Left renal pelvis (tissue), 4 donors: Measurements from ENCODE around the gene PRR4. TPM values are rescaled to one million over a fixed set of nuclear protein-coding genes. Genes with fewer than 3 reads are reported as not detected.

Experiments used
- DNase-seq, 4 donors: peaks; one replicate each; pipeline ENCODE4 v3.0.0-alpha.2; 2013; ENCODE audit warnings: low read depth in 4 of 4, low spot score in 3 of 4
- polyA plus RNA-seq, 4 donors: library from polyadenylated mRNA; unstranded; fragments of 120-200 nt; gene quantifications; one replicate each; pipeline ENCODE4 v1.2.1, GENCODE V29; 2013; ENCODE audit not compliant: insufficient read length in 4 of 4

PRR4 gene
- 1 to 10 TPM; 6.5 to 9.1 (median 7.6) TPM for polyA plus RNA-seq

GRCh38 chr12:10849425-10849878, at the start of gene PRR4:
Gene PRR4 (minus strand): TSS chr12:10849475. CDS start chr12:10849437, 38 bp downstream.
- no peak for DNase-seq

GRCh38 chr12:10896854-10897253, 47.6 kb upstream of the PRR4 start:
- DNase-seq = no peak

- no peak for DNase-seq
These were observed 42.7 kb upstream of the PRR4 start for GRCh38 chr12:10891937-10892336.

- no peak for DNase-seq
These were observed 40.0 kb upstream of the PRR4 start for GRCh38 chr12:10889226-10889625.

GRCh38 chr12:10884086-10884725, 34.9 kb upstream of the PRR4 start, which contains the start of gene PRH1:
Gene PRH1 (minus strand): TSS chr12:10884255. CDS start chr12:10884217, 38 bp downstream.
- DNase-seq = no peak

GRCh38 chr12:10873378-10873777, 24.1 kb upstream of the PRR4 start:
- DNase-seq = no peak

GRCh38 chr12:10867381-10867780, 18.1 kb upstream of the PRR4 start:
- DNase-seq = no peak

GRCh38 chr12:10863512-10864218, 14.4 kb upstream of the PRR4 start:
- no peak for DNase-seq

GRCh38 chr12:10861366-10861765, 12.1 kb upstream of the PRR4 start:
- no peak for DNase-seq

- no peak for DNase-seq
These were observed 6.5 kb upstream of the PRR4 start for GRCh38 chr12:10855807-10856206.

- no peak for DNase-seq
These were observed 4.5 kb upstream of the PRR4 start for GRCh38 chr12:10853776-10854175.

GRCh38 chr12:10851243-10851858, 2.1 kb upstream of the PRR4 start:
- DNase-seq = no peak

GRCh38 chr12:10847744-10848143, 1.5 kb downstream of the PRR4 start:
- no peak for DNase-seq

- no peak for DNase-seq
These were observed 6.4 kb downstream of the PRR4 start for GRCh38 chr12:10842862-10843261.

GRCh38 chr12:10838461-10838860, 10.8 kb downstream of the PRR4 start:
- no peak for DNase-seq

- DNase-seq = no peak
These were observed 19.3 kb downstream of the PRR4 start for GRCh38 chr12:10829994-10830393.

- DNase-seq = no peak
These were observed 23.0 kb downstream of the PRR4 start, which contains the start of gene TAS2R10 for GRCh38 chr12:10826258-10826657. Gene TAS2R10 (minus strand): TSS chr12:10826358. CDS start chr12:10826269, 89 bp downstream.

GRCh38 chr12:10824957-10825356, 24.3 kb downstream of the PRR4 start:
- no peak for DNase-seq

- no peak for DNase-seq
These were observed 37.3 kb downstream of the PRR4 start for GRCh38 chr12:10811883-10812536.

GRCh38 chr12:10810068-10810467, 39.2 kb downstream of the PRR4 start, which contains the start of gene TAS2R9:
Gene TAS2R9 (minus strand): TSS chr12:10810168. CDS start chr12:10810075, 93 bp downstream.
- no peak for DNase-seq

GRCh38 chr12:10807186-10807585, 42.1 kb downstream of the PRR4 start, which contains the start of gene TAS2R8:
Gene TAS2R8 (minus strand): TSS chr12:10807286. CDS start chr12:10806980, 306 bp downstream.
- no peak for DNase-seq
